Parathyroid adenoma (tissue), 2 donors: ENCODE data around the gene CTDSP2.

ENCODE experiments used
- H2AFZ ChIP-seq: fragments of 300-600 bp; sonication (generic); one replicate; pipeline ENCODE4 v1.7.0; 2017; ENCODE audit warnings: antibody characterized with exemption, mild to moderate bottlenecking
- H3K27ac ChIP-seq: fragments of 300-600 bp; sonication (generic); one replicate; pipeline ENCODE4 v1.7.0; 2017
- H3K27me3 ChIP-seq: fragments of 300-600 bp; sonication (generic); one replicate; pipeline ENCODE4 v1.7.0; 2017; ENCODE audit warnings: low read length; ENCODE audit not compliant: control insufficient read depth, insufficient read depth
- H3K36me3 ChIP-seq: fragments of 300-600 bp; sonication (generic); one replicate; pipeline ENCODE4 v1.7.0; 2017; ENCODE audit warnings: low read length; ENCODE audit not compliant: control insufficient read depth, insufficient read depth
- H3K4me1 ChIP-seq: fragments of 300-600 bp; sonication (generic); one replicate; pipeline ENCODE4 v1.7.0; 2017; ENCODE audit warnings: control low read depth
- H3K4me2 ChIP-seq: fragments of 300-600 bp; sonication (generic); one replicate; pipeline ENCODE4 v1.7.0; 2017; ENCODE audit warnings: low read length
- H3K4me3 ChIP-seq: fragments of 300-600 bp; sonication (generic); one replicate; pipeline ENCODE4 v1.7.0; 2017; ENCODE audit warnings: low read depth, low read length
- H3K79me2 ChIP-seq: fragments of 300-600 bp; sonication (generic); one replicate; pipeline ENCODE4 v1.7.0; 2017; ENCODE audit warnings: control low read depth
- H3K9ac ChIP-seq: fragments of 300-600 bp; sonication (generic); one replicate; pipeline ENCODE4 v1.7.0; 2017; ENCODE audit warnings: mild to moderate bottlenecking
- H3K9me3 ChIP-seq: fragments of 300-600 bp; sonication (generic); one replicate; pipeline ENCODE4 v1.7.0; 2017; ENCODE audit warnings: low read length; ENCODE audit not compliant: control insufficient read depth
- TF ChIP-seq, protein P1 (sequence below): fragments of 300-600 bp; sonication (generic); IDR thresholded peaks from one replicate; pipeline ENCODE4 v1.7.0; 2017; ENCODE audit warnings: antibody characterized with exemption, mild to moderate bottlenecking
- donor health status: primary hyperparathyroidism.

Gene CTDSP2

DNA sequence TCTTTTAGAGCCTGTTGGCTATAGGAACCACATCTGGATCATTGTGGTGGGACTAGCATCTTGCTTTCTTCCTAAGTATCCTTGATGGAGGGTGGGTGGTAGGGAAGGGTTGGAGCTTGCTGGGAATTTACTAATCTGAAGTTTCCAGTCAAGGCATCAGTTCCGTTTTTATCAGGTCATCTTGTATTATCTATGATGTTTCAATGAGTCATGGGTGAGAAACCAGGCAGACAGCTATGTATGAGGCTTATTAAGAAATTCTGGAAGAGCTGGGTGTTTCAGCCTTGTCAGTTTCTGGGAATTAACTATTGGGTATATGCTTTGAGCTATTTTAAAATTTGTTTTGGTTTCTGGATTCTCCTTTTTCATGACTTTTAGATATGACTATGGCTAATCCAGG, 52.6 kb downstream of the CTDSP2 start:
- Histone ChIP-seq H3K4me3 (no peak overlapping the region), H3K27me3 (no peaks in the 10 kb centered on the region), H3K27ac (no peak overlapping the region), H3K4me2 (no peak overlapping the region), H3K9me3 (no peaks in the 10 kb centered on the region), H3K36me3 (no peaks in the 10 kb centered on the region), H3K4me1 (no peaks in the 10 kb centered on the region), H2AFZ (no peak overlapping the region), H3K9ac (no peak overlapping the region), H3K79me2 (peaks cover 3% of the 10 kb centered on the region)
- TF ChIP-seq, protein P1, sequence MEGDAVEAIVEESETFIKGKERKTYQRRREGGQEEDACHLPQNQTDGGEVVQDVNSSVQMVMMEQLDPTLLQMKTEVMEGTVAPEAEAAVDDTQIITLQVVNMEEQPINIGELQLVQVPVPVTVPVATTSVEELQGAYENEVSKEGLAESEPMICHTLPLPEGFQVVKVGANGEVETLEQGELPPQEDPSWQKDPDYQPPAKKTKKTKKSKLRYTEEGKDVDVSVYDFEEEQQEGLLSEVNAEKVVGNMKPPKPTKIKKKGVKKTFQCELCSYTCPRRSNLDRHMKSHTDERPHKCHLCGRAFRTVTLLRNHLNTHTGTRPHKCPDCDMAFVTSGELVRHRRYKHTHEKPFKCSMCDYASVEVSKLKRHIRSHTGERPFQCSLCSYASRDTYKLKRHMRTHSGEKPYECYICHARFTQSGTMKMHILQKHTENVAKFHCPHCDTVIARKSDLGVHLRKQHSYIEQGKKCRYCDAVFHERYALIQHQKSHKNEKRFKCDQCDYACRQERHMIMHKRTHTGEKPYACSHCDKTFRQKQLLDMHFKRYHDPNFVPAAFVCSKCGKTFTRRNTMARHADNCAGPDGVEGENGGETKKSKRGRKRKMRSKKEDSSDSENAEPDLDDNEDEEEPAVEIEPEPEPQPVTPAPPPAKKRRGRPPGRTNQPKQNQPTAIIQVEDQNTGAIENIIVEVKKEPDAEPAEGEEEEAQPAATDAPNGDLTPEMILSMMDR: no peak

DNA sequence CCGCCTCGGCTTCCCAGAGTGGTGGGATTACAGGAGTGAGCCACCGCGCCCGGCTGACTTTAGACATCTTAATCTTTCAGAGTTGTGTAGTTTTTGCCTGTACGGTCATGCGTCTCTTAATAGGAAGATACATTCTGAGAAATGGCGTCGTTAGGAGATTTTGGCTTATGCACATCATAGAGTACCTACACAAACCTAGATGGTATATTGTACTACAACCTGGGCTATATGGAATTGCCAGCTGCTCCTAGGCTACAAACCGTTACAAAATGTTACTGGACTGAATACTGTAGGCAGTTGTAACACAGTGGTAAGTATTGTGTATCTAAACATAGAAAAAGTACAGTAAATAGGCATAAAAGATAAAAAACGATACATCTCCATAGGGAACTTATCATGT, 62.7 kb downstream of the CTDSP2 start:
- H2AFZ ChIP-seq: no peak overlapping the region
- TF ChIP-seq, protein P1: no peak
- peaks cover 14% of the 10 kb centered on the region for H3K79me2 ChIP-seq
- no peaks in the 10 kb centered on the region for H3K9me3 ChIP-seq
- H3K36me3 ChIP-seq: no peaks in the 10 kb centered on the region
- H3K27me3 ChIP-seq: no peaks in the 10 kb centered on the region
- H3K9ac ChIP-seq: no peak overlapping the region
- H3K4me2 ChIP-seq: no peak overlapping the region
- peaks cover 9% of the 10 kb centered on the region for H3K4me1 ChIP-seq
- H3K4me3 ChIP-seq: no peak overlapping the region
- no peak overlapping the region for H3K27ac ChIP-seq

DNA sequence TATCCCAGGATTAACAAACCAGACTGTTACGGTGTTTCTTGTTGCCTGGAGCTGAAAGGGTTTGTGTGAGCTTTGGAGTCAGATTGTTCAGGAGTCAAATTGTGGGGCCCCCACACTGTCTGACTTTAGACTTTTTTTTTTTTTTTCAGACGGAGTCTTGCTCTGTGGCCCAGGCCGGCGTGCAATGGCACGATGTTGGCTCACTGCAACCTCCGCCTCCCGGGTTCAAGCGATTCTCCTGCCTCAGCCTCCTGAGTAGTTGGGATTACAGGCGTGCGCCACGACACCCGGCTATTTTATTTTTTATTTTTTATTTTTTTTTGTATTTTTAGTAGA, 63.1 kb downstream of the CTDSP2 start:
- Histone ChIP-seq H2AFZ (no peak overlapping the region), H3K4me1 (peaks cover 9% of the 10 kb centered on the region), H3K36me3 (no peaks in the 10 kb centered on the region), H3K27ac (no peak overlapping the region), H3K4me2 (peak overlapping the region; percentile 75), H3K27me3 (no peaks in the 10 kb centered on the region), H3K4me3 (peak overlapping the region; percentile 84), H3K9ac (no peak overlapping the region), H3K79me2 (peaks cover 14% of the 10 kb centered on the region), H3K9me3 (no peaks in the 10 kb centered on the region)
- TF ChIP-seq, protein P1: no peak

DNA sequence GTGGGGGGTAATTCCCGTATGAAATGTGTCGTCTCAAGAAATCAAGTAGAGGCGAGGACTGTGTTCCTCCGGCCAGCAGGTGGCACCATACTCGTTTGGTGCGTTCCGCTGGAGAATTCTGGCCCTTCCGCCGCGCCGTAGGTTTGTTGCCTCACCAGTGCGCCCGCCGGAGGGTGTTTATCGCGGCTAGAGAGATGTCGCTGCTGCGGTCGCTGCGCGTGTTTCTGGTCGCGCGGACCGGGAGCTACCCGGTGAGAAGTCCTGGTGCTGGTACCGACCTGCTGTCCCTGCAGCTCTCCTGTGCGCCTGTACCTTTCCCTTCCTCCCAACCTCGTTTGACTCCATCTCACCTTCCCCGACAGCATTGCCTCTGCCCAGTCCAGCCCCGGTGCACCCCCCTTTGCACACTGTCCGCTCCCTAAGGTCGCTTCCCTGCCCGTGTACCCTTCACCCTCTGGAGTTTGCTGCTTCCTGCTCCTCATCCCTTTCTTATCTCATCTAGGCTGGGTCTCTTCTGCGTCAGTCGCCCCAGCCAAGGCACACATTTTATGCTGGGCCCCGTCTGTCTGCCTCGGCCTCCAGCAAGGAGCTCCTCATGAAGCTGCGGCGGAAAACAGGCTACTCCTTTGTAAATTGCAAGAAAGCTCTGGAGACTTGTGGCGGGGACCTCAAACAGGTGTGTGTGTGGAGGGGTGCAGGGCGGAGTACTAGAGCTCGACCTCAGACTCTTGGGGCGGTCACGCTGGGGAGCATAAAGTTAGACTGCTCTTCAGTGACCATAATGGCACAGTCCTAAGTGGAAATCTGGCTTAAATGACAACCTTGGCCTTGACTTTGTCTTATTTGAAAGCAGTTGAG, 63.7 kb downstream of the CTDSP2 start, which contains the start of gene TSFM:
Gene TSFM, plus strand, starts transcription at position 180 of the 858 bp plus-strand sequence. Its CDS starts 15 bp downstream, at position 195.
- H3K4me3 ChIP-seq: peak within 1 kb of the TSS; percentile 84
- no peaks in the 10 kb centered on the region for H3K27me3 ChIP-seq
- H3K9ac ChIP-seq: peak within 1 kb of the TSS; percentile 81
- H3K27ac ChIP-seq: peak within 1 kb of the TSS; percentile 42
- H2AFZ ChIP-seq: peak within 1 kb of the TSS; percentile 92
- H3K36me3 ChIP-seq: no peaks in the 10 kb centered on the region
- TF ChIP-seq, protein P1: peak; percentile 97
- no peaks in the 10 kb centered on the region for H3K9me3 ChIP-seq
- peaks cover 9% of the 10 kb centered on the region for H3K4me1 ChIP-seq
- H3K4me2 ChIP-seq: peak within 1 kb of the TSS; percentile 75
- H3K79me2 ChIP-seq: peaks cover 14% of the 10 kb centered on the region

DNA sequence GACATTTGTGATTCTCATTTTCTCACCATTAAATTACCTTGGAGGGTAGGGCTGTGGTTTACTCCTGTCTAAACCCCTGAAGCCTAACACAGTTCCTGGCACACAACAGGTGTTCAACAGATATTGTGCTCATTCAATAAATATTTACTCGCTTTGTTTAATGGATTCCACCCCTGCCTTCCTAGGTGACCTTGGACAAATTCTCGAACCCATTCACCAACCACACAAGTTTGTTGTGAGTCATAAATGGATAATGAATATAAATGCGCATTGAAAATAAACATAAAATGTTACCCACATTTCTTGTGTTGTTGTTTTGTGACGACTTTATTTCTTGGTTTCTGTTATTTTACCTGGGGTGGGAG, 64.3 kb downstream of the CTDSP2 start:
- peak overlapping the region; percentile 42 for H3K27ac ChIP-seq
- peaks cover 9% of the 10 kb centered on the region for H3K4me1 ChIP-seq
- H3K4me3 ChIP-seq: peak overlapping the region; percentile 84
- no peak overlapping the region for H3K9ac ChIP-seq
- no peaks in the 10 kb centered on the region for H3K9me3 ChIP-seq
- peak overlapping the region; percentile 92 for H2AFZ ChIP-seq
- H3K4me2 ChIP-seq: no peak overlapping the region
- no peaks in the 10 kb centered on the region for H3K36me3 ChIP-seq
- no peaks in the 10 kb centered on the region for H3K27me3 ChIP-seq
- TF ChIP-seq, protein P1: no peak
- H3K79me2 ChIP-seq: peaks cover 14% of the 10 kb centered on the region
